Karpas-422 (cell line): ENCODE results near the gene IL3RA. TPM values are rescaled to one million over a fixed set of nuclear protein-coding genes. Genes with fewer than 3 reads are reported as not detected.
A peak's percentile ranks its signal among the peaks of the same experiment; 100 is the strongest.
"Not testable (repeated sequence)": the region's sequence is repeated elsewhere in the genome, so short reads cannot be mapped to it uniquely, and the experiment has no call there.

ENCODE experiments used
- DNase-seq: peaks from one replicate; pipeline ENCODE4 v3.0.0-alpha.2; 2015
- H2AFZ ChIP-seq: fragments of 200-600 bp; sonication (generic); 2 replicates; pipeline ENCODE4 v1.6.1; 2014; ENCODE audit warnings: antibody characterized with exemption, low read length, mixed read lengths
- H3K27ac ChIP-seq: fragments of 200-600 bp; sonication (generic); 2 replicates; pipeline ENCODE4 v1.5.1; 2014; ENCODE audit warnings: mild to moderate bottlenecking, low read length, moderate library complexity
- H3K27me3 ChIP-seq: fragments of 200-600 bp; sonication (generic); 2 replicates; pipeline ENCODE4 v1.6.1; 2014; ENCODE audit warnings: low read length, mixed read lengths
- H3K36me3 ChIP-seq: fragments of 200-600 bp; sonication (generic); 2 replicates; pipeline ENCODE4 v1.6.1; 2014; ENCODE audit warnings: low read length, mixed read lengths; ENCODE audit not compliant: insufficient read depth
- H3K4me1 ChIP-seq: fragments of 200-600 bp; sonication (generic); 2 replicates; pipeline ENCODE4 v1.6.1; 2014; ENCODE audit warnings: mild to moderate bottlenecking, low read length, mixed read lengths
- H3K4me2 ChIP-seq: fragments of 200-600 bp; sonication (generic); 2 replicates; pipeline ENCODE4 v1.6.1; 2014; ENCODE audit warnings: low read length, low read depth, mild to moderate bottlenecking; ENCODE audit not compliant: poor library complexity, severe bottlenecking
- H3K4me3 ChIP-seq: fragments of 200-600 bp; sonication (generic); 2 replicates; pipeline ENCODE4 v1.5.1; 2014; ENCODE audit warnings: mild to moderate bottlenecking, antibody characterized with exemption, low read length, mixed read lengths
- H3K79me2 ChIP-seq: fragments of 200-600 bp; sonication (generic); 2 replicates; pipeline ENCODE4 v1.6.1; 2014; ENCODE audit warnings: mild to moderate bottlenecking, low read length, mixed read lengths
- H3K9ac ChIP-seq: fragments of 200-600 bp; sonication (generic); 2 replicates; pipeline ENCODE4 v1.6.0; 2014; ENCODE audit warnings: low read length
- H3K9me2 ChIP-seq: fragments of 200-600 bp; sonication (generic), shearing (Covaris generic); replicated peaks from 2 replicates; pipeline ENCODE4 v1.6.0; 2014; ENCODE audit warnings: mild to moderate bottlenecking, low read length, moderate library complexity; ENCODE audit not compliant: insufficient read depth
- H3K9me3 ChIP-seq: fragments of 300-700, 200-600 bp; sonication (generic); 2 replicates; pipeline ENCODE4 v1.6.1; 2014; ENCODE audit warnings: low read length, mixed read lengths
- H4K20me1 ChIP-seq: fragments of 200-600 bp; sonication (generic); 2 replicates; pipeline ENCODE4 v1.6.1; 2014; ENCODE audit warnings: mild to moderate bottlenecking, antibody characterized with exemption, low read length, low read depth; ENCODE audit not compliant: insufficient read depth
- total RNA-seq: library from RNA; depleted of rRNA; stranded (reverse); fragments of >200 nt; shearing (Covaris generic); gene quantifications from 2 replicates; pipeline ENCODE4 v1.2.3, GENCODE V29; 2014; ENCODE audit warnings: low replicate concordance

IL3RA gene
- total RNA-seq, 1 experiment from 2014 or later: not detected

GRCh38 chrX:1322393-1322792, 14.2 kb upstream of the IL3RA start:
- Histone ChIP-seq H3K4me1 (no peaks in the 10 kb centered on the region), H3K9ac (no peak overlapping the region), H3K27ac (no peak overlapping the region), H3K4me2 (no peak overlapping the region), H2AFZ (no peak overlapping the region), H3K79me2 (no peaks in the 10 kb centered on the region), H4K20me1 (no peaks in the 10 kb centered on the region), H3K9me2 (no peaks in the 10 kb centered on the region), H3K4me3 (no peak overlapping the region), H3K27me3 (no peaks in the 10 kb centered on the region), H3K36me3 (no peaks in the 10 kb centered on the region), H3K9me3 (no peaks in the 10 kb centered on the region)
- DNase-seq: no peak

- Histone ChIP-seq H3K79me2 (no peaks in the 10 kb centered on the region), H3K4me2 (no peak overlapping the region)
Observed at GRCh38 chrX:1323315-1323714, 13.3 kb upstream of the IL3RA start.

GRCh38 chrX:1325515-1326116, 11.0 kb upstream of the IL3RA start:
- Histone ChIP-seq H3K4me1 (no peaks in the 10 kb centered on the region), H3K4me2 (no peak overlapping the region), H3K27me3 (no peaks in the 10 kb centered on the region), H3K27ac (no peak overlapping the region), H3K9me3 (no peaks in the 10 kb centered on the region), H3K9ac (no peak overlapping the region), H4K20me1 (no peaks in the 10 kb centered on the region), H3K4me3 (no peak overlapping the region), H3K9me2 (no peaks in the 10 kb centered on the region), H2AFZ (no peak overlapping the region), H3K79me2 (no peaks in the 10 kb centered on the region), H3K36me3 (no peaks in the 10 kb centered on the region)
- no peak for DNase-seq

More at GRCh38 chrX:1323315-1323714, 13.3 kb upstream of the IL3RA start:
- DNase-seq: peak; percentile 85
- H3K9ac ChIP-seq: no peak overlapping the region
- no peaks in the 10 kb centered on the region for H3K27me3 ChIP-seq
- H2AFZ ChIP-seq: no peak overlapping the region
- no peaks in the 10 kb centered on the region for H3K4me1 ChIP-seq
- no peaks in the 10 kb centered on the region for H3K9me3 ChIP-seq
- H4K20me1 ChIP-seq: no peaks in the 10 kb centered on the region
- no peaks in the 10 kb centered on the region for H3K9me2 ChIP-seq
- H3K27ac ChIP-seq: no peak overlapping the region
- H3K36me3 ChIP-seq: no peaks in the 10 kb centered on the region
- H3K4me3 ChIP-seq: no peak overlapping the region

GRCh38 chrX:1327651-1328304, 8.8 kb upstream of the IL3RA start:
- no peaks in the 10 kb centered on the region for H3K4me1 ChIP-seq
- H3K4me2 ChIP-seq: no peak overlapping the region
- H3K4me3 ChIP-seq: no peak overlapping the region
- no peak overlapping the region for H2AFZ ChIP-seq
- no peaks in the 10 kb centered on the region for H4K20me1 ChIP-seq
- no peaks in the 10 kb centered on the region for H3K27me3 ChIP-seq
- no peak overlapping the region for H3K27ac ChIP-seq
- H3K9me2 ChIP-seq: no peaks in the 10 kb centered on the region
- H3K79me2 ChIP-seq: no peaks in the 10 kb centered on the region
- no peaks in the 10 kb centered on the region for H3K36me3 ChIP-seq
- no peak for DNase-seq
- H3K9me3 ChIP-seq: no peaks in the 10 kb centered on the region
- H3K9ac ChIP-seq: no peak overlapping the region

GRCh38 chrX:1330605-1331004, 6.0 kb upstream of the IL3RA start:
- H3K36me3 ChIP-seq: no peaks in the 10 kb centered on the region
- H2AFZ ChIP-seq: no peak overlapping the region
- H4K20me1 ChIP-seq: no peaks in the 10 kb centered on the region
- no peaks in the 10 kb centered on the region for H3K9me3 ChIP-seq
- no peaks in the 10 kb centered on the region for H3K27me3 ChIP-seq
- H3K4me3 ChIP-seq: no peak overlapping the region
- no peak for DNase-seq
- H3K9me2 ChIP-seq: no peaks in the 10 kb centered on the region
- no peak overlapping the region for H3K9ac ChIP-seq
- no peaks in the 10 kb centered on the region for H3K79me2 ChIP-seq
- no peak overlapping the region for H3K27ac ChIP-seq
- no peak overlapping the region for H3K4me2 ChIP-seq
- no peaks in the 10 kb centered on the region for H3K4me1 ChIP-seq

GRCh38 chrX:1332433-1332832, 4.2 kb upstream of the IL3RA start:
- not testable (repeated sequence) for H3K27ac ChIP-seq, H2AFZ ChIP-seq, H3K79me2 ChIP-seq, H3K4me2 ChIP-seq, DNase-seq, H3K9ac ChIP-seq, H4K20me1 ChIP-seq, H3K4me3 ChIP-seq, H3K36me3 ChIP-seq, H3K9me3 ChIP-seq, H3K4me1 ChIP-seq, H3K9me2 ChIP-seq, H3K27me3 ChIP-seq

- H3K4me2 ChIP-seq: no peak overlapping the region
- peaks cover 5% of the 10 kb centered on the region; the same call in 1 of the 2 replicates for H3K9me3 ChIP-seq
- H3K27me3 ChIP-seq: no peaks in the 10 kb centered on the region
- DNase-seq: no peak
- H3K36me3 ChIP-seq: peaks cover 7% of the 10 kb centered on the region
- no peaks in the 10 kb centered on the region for H3K79me2 ChIP-seq
- H3K9ac ChIP-seq: no peak overlapping the region
- no peak overlapping the region for H3K27ac ChIP-seq
- H2AFZ ChIP-seq: no peak overlapping the region
- no peaks in the 10 kb centered on the region for H3K4me1 ChIP-seq
- no peaks in the 10 kb centered on the region for H3K9me2 ChIP-seq
- no peak overlapping the region for H3K4me3 ChIP-seq
- H4K20me1 ChIP-seq: no peaks in the 10 kb centered on the region
Observed at GRCh38 chrX:1334854-1335253, 1.7 kb upstream of the IL3RA start.

- Histone ChIP-seq H3K4me3 (no peak overlapping the region), H3K9ac (no peak overlapping the region)
Observed at GRCh38 chrX:1336948-1337779, 579 bp downstream of the IL3RA start.

More at GRCh38 chrX:1336948-1337779, 579 bp downstream of the IL3RA start:
- Histone ChIP-seq H3K9me2 (no peaks in the 10 kb centered on the region), H3K4me2 (no peak overlapping the region), H2AFZ (no peak overlapping the region), H3K9me3 (peaks cover 9% of the 10 kb centered on the region; the same call in 1 of the 2 replicates), H3K27ac (no peak overlapping the region), H3K4me1 (no peaks in the 10 kb centered on the region), H3K27me3 (no peaks in the 10 kb centered on the region), H3K79me2 (no peaks in the 10 kb centered on the region), H4K20me1 (no peaks in the 10 kb centered on the region), H3K36me3 (peaks cover 19% of the 10 kb centered on the region)
- DNase-seq: no peak
